HepG2 (cell line): ENCODE measurements around the gene PCBP2. TPM values are rescaled to one million over a fixed set of nuclear protein-coding genes. Genes with fewer than 3 reads are reported as not detected.

Experiments used
- EHMT2 ChIP-seq: fragments of 200-600 bp; sonication (generic); IDR thresholded peaks from 2 replicates; pipeline ENCODE4 v1.7.0; 2017; ENCODE audit warnings: antibody characterized with exemption, low read depth, low read length, borderline replicate concordance
- HMG20B ChIP-seq: conservative IDR thresholded peaks from 2 replicates; pipeline ENCODE4 v1.6.1; 2016; ENCODE audit warnings: missing genetic modification reagents, missing compliant biosample characterization
- HMGA1 ChIP-seq: sonication (generic); formaldehyde crosslinking; conservative IDR thresholded peaks from 2 replicates; pipeline ENCODE4 v1.4.0; 2020; ENCODE audit warnings: missing genetic modification reagents
- IKZF4 ChIP-seq: sonication (generic); formaldehyde crosslinking; IDR thresholded peaks from 2 replicates; pipeline ENCODE4 v1.5.1; 2020; ENCODE audit warnings: borderline replicate concordance, mild to moderate bottlenecking, low read depth, missing genetic modification reagents; ENCODE audit errors: not compliant biosample characterization
- IRX3 ChIP-seq: sonication (generic); formaldehyde crosslinking; IDR thresholded peaks from 2 replicates; pipeline ENCODE4 v1.8.1; 2023; ENCODE audit warnings: mild to moderate bottlenecking, low read depth, missing genetic modification reagents, borderline replicate concordance
- KLF16 ChIP-seq, 2 experiments: sonication (generic) in 1 of 2; formaldehyde crosslinking in 1 of 2; IDR thresholded peaks; 2 replicates each; pipeline versions ENCODE4 v1.6.1 to v1.8.0; 2016 to 2023; ENCODE audit warnings: missing genetic modification reagents in 2 of 2, missing compliant biosample characterization in 1 of 2
- NFIB ChIP-seq: sonication (generic); formaldehyde crosslinking; IDR thresholded peaks from 2 replicates; pipeline ENCODE4 v1.9.0; 2021; ENCODE audit warnings: missing genetic modification reagents, mild to moderate bottlenecking, borderline replicate concordance
- PHF5A ChIP-seq: IDR thresholded peaks from one replicate; pipeline ENCODE4 v1.6.1; 2018; ENCODE audit warnings: low read depth, missing genetic modification reagents; ENCODE audit not compliant: unreplicated experiment
- SIX4 ChIP-seq: sonication (generic); formaldehyde crosslinking; IDR thresholded peaks from 2 replicates; pipeline ENCODE4 v1.4.0; 2020; ENCODE audit warnings: missing genetic modification reagents
- ZNF501 ChIP-seq: sonication (generic); formaldehyde crosslinking; IDR thresholded peaks from 2 replicates; pipeline ENCODE4 v1.5.1; 2020; ENCODE audit warnings: mild to moderate bottlenecking, moderate library complexity, missing genetic modification reagents
- ZNF598 ChIP-seq: sonication (generic); formaldehyde crosslinking; IDR thresholded peaks from 2 replicates; pipeline ENCODE4 v1.5.1; 2020; ENCODE audit warnings: mild to moderate bottlenecking, missing genetic modification reagents, borderline replicate concordance
- ZNF674 ChIP-seq: sonication (generic); formaldehyde crosslinking; IDR thresholded peaks from 2 replicates; pipeline ENCODE4 v1.5.0; 2020; ENCODE audit warnings: low read depth, mild to moderate bottlenecking, missing genetic modification reagents
- ZNF7 ChIP-seq: IDR thresholded peaks from 2 replicates; pipeline ENCODE4 v1.6.1; 2016; ENCODE audit warnings: missing biosample characterization, missing genetic modification reagents
- polyA plus RNA-seq, 8 experiments: library from polyadenylated mRNA; depleted of rRNA in 3 of 8; stranded (reverse) in 7 of 8; unstranded in 1 of 8; fragments of >200 nt; fragmentation: Illumina TruSeq in 4 of 8; extraction: Trizol in 4 of 8; gene quantifications; 2 replicates each; pipeline versions ENCODE4 v1.2.1 to v1.2.3, GENCODE V29; 2011 to 2016; ENCODE audit warnings: low read depth in 4 of 8, missing spikeins in 1 of 8, mixed read lengths in 1 of 8; ENCODE audit not compliant: insufficient read depth in 1 of 8
- total RNA-seq, 5 experiments: library from RNA; depleted of rRNA; stranded (reverse); fragments of >200 nt; fragmentation: Illumina TruSeq; extraction: Trizol; gene quantifications; 2 replicates each; pipeline ENCODE4 v1.2.3, GENCODE V29; 2016; ENCODE audit warnings: low read depth in 1 of 5
- TF ChIP-seq, protein P1 (sequence below): sonication (generic); formaldehyde crosslinking; IDR thresholded peaks from 2 replicates; pipeline ENCODE4 v1.8.0; 2022; ENCODE audit warnings: mild to moderate bottlenecking, missing genetic modification reagents, moderate library complexity
- TF ChIP-seq, protein P2 (sequence below): sonication (generic); formaldehyde crosslinking; IDR thresholded peaks from 2 replicates; pipeline ENCODE4 v1.5.0; 2020; ENCODE audit warnings: missing genetic modification reagents
- TF ChIP-seq, protein P3 (sequence below): sonication (generic); formaldehyde crosslinking; IDR thresholded peaks from 2 replicates; pipeline ENCODE4 v1.4.0; 2020; ENCODE audit warnings: missing genetic modification reagents
- TF ChIP-seq, protein P4 (sequence below): fragments of 450-650 bp; IDR thresholded peaks from 2 replicates; pipeline ENCODE4 v1.6.1; 2017; ENCODE audit warnings: mild to moderate bottlenecking
- TF ChIP-seq, protein P5 (sequence below): sonication (generic); formaldehyde crosslinking; IDR thresholded peaks from 2 replicates; pipeline ENCODE4 v1.9.0; 2021; ENCODE audit warnings: missing genetic modification reagents, mild to moderate bottlenecking, borderline replicate concordance

Gene PCBP2
- total and polyA plus RNA-seq, 2 of the 13 experiments (the other 11 are each of a cell fraction or from before 2014, with no cell fraction given), result 154 to 345 TPM

DNA sequence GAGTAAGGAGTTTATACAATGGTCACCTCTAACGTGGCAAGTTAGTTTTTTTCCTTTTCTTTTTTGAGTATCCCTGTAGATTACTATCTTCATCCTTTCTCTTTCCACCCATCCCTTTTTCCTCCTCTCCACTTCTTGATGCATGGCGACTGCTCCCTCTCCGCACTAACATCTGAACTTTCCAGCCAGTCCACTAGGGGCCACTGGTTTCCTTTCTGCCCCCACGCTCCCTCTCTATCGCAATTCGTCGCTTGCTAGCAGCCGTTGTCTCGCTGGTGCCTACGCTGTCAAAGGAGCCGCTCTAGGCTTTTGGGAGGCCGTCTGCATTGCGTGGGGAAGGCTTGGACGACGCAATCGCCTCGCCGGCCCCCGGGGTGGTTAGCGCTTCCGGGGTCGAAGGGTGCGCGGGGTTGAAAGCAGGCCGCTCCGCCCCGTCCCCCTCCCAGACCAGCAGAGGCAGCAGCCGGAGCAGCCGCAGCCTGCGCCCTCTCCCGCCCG lies at the start of gene PCBP2 (continued):
- TF ChIP-seq PHF5A (CRISPR knock-in tag), result peak; percentile 78
- no peak for TF ChIP-seq NFIB
- TF ChIP-seq KLF16 (CRISPR knock-in tag; IDR thresholded peaks at IDR 0.05), result peak in 1 of 2 experiments; percentile 74; a peak in 1 of 4 replicates
- TF ChIP-seq IKZF4 (CRISPR knock-in tag), result no peak
- no peak for TF ChIP-seq ZNF674
- no peak for TF ChIP-seq EHMT2
- no peak for TF ChIP-seq HMGA1 (CRISPR knock-in tag)
- TF ChIP-seq, protein P1, sequence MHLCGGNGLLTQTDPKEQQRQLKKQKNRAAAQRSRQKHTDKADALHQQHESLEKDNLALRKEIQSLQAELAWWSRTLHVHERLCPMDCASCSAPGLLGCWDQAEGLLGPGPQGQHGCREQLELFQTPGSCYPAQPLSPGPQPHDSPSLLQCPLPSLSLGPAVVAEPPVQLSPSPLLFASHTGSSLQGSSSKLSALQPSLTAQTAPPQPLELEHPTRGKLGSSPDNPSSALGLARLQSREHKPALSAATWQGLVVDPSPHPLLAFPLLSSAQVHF (CRISPR knock-in tag), result no peak
- TF ChIP-seq, protein P2, sequence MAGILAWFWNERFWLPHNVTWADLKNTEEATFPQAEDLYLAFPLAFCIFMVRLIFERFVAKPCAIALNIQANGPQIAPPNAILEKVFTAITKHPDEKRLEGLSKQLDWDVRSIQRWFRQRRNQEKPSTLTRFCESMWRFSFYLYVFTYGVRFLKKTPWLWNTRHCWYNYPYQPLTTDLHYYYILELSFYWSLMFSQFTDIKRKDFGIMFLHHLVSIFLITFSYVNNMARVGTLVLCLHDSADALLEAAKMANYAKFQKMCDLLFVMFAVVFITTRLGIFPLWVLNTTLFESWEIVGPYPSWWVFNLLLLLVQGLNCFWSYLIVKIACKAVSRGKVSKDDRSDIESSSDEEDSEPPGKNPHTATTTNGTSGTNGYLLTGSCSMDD (CRISPR knock-in tag), result no peak
- TF ChIP-seq, protein P3, sequence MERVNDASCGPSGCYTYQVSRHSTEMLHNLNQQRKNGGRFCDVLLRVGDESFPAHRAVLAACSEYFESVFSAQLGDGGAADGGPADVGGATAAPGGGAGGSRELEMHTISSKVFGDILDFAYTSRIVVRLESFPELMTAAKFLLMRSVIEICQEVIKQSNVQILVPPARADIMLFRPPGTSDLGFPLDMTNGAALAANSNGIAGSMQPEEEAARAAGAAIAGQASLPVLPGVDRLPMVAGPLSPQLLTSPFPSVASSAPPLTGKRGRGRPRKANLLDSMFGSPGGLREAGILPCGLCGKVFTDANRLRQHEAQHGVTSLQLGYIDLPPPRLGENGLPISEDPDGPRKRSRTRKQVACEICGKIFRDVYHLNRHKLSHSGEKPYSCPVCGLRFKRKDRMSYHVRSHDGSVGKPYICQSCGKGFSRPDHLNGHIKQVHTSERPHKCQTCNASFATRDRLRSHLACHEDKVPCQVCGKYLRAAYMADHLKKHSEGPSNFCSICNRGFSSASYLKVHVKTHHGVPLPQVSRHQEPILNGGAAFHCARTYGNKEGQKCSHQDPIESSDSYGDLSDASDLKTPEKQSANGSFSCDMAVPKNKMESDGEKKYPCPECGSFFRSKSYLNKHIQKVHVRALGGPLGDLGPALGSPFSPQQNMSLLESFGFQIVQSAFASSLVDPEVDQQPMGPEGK (CRISPR knock-in tag), result peak; percentile 90
- TF ChIP-seq, protein P4, sequence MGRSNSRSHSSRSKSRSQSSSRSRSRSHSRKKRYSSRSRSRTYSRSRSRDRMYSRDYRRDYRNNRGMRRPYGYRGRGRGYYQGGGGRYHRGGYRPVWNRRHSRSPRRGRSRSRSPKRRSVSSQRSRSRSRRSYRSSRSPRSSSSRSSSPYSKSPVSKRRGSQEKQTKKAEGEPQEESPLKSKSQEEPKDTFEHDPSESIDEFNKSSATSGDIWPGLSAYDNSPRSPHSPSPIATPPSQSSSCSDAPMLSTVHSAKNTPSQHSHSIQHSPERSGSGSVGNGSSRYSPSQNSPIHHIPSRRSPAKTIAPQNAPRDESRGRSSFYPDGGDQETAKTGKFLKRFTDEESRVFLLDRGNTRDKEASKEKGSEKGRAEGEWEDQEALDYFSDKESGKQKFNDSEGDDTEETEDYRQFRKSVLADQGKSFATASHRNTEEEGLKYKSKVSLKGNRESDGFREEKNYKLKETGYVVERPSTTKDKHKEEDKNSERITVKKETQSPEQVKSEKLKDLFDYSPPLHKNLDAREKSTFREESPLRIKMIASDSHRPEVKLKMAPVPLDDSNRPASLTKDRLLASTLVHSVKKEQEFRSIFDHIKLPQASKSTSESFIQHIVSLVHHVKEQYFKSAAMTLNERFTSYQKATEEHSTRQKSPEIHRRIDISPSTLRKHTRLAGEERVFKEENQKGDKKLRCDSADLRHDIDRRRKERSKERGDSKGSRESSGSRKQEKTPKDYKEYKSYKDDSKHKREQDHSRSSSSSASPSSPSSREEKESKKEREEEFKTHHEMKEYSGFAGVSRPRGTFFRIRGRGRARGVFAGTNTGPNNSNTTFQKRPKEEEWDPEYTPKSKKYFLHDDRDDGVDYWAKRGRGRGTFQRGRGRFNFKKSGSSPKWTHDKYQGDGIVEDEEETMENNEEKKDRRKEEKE, result no peak
- TF ChIP-seq ZNF501, result peak; percentile 93
- TF ChIP-seq ZNF7, result no peak
- TF ChIP-seq HMG20B, result no peak
- TF ChIP-seq IRX3 (CRISPR knock-in tag), result no peak
- TF ChIP-seq, protein P5, sequence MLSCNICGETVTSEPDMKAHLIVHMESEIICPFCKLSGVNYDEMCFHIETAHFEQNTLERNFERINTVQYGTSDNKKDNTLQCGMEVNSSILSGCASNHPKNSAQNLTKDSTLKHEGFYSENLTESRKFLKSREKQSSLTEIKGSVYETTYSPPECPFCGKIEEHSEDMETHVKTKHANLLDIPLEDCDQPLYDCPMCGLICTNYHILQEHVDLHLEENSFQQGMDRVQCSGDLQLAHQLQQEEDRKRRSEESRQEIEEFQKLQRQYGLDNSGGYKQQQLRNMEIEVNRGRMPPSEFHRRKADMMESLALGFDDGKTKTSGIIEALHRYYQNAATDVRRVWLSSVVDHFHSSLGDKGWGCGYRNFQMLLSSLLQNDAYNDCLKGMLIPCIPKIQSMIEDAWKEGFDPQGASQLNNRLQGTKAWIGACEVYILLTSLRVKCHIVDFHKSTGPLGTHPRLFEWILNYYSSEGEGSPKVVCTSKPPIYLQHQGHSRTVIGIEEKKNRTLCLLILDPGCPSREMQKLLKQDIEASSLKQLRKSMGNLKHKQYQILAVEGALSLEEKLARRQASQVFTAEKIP (CRISPR knock-in tag), result no peak
- TF ChIP-seq SIX4 (CRISPR knock-in tag), result peak; percentile 51; the same call in 1 of the 2 replicates
- peak; percentile 68; the same call in 1 of the 2 replicates for TF ChIP-seq ZNF598 (CRISPR knock-in tag)
